Measurements from ENCODE around the gene CD81.

CD81 gene

GRCh38 chr11:2374456-2375201 is 2.5 kb upstream of the CD81 start:
- DNase-seq (ENCODE audit: insufficient read length, low spot score) (no peak), FAIRE-seq (no peak)

- DNase-seq (ENCODE audit: insufficient read length, low spot score): no peak
Measured at GRCh38 chr11:2375341-2375853, 1.7 kb upstream of the CD81 start.

GRCh38 chr11:2375964-2376551 is 1.1 kb upstream of the CD81 start:
- DNase-seq (ENCODE audit: insufficient read length, low spot score) (no peak), FAIRE-seq (no peak)

More at GRCh38 chr11:2375341-2375853, 1.7 kb upstream of the CD81 start:
- FAIRE-seq: no peak

GRCh38 chr11:2377511-2378443 is 667 bp downstream of the CD81 start:
- peak; percentile 18 for FAIRE-seq
- DNase-seq (ENCODE audit: insufficient read length, low spot score): no peak

GRCh38 chr11:2378527-2379210 is 1.6 kb downstream of the CD81 start:
- FAIRE-seq (peak; percentile 80), DNase-seq (ENCODE audit: insufficient read length, low spot score) (no peak)

- no peak for FAIRE-seq
Measured at GRCh38 chr11:2379466-2380174, 2.5 kb downstream of the CD81 start.

GRCh38 chr11:2380396-2380795 is 3.3 kb downstream of the CD81 start:
- DNase-seq (ENCODE audit: insufficient read length, low spot score) (no peak), FAIRE-seq (no peak)

More at GRCh38 chr11:2379466-2380174, 2.5 kb downstream of the CD81 start:
- DNase-seq (ENCODE audit: insufficient read length, low spot score): no peak

- peak; percentile 78 for FAIRE-seq
- no peak for DNase-seq (ENCODE audit: insufficient read length, low spot score)
Measured at GRCh38 chr11:2380807-2381350, 3.8 kb downstream of the CD81 start.

GRCh38 chr11:2381494-2382128 is 4.5 kb downstream of the CD81 start:
- FAIRE-seq: no peak
- DNase-seq (ENCODE audit: insufficient read length, low spot score): no peak

GRCh38 chr11:2382129-2382517 is 5.0 kb downstream of the CD81 start:
- FAIRE-seq (no peak), DNase-seq (ENCODE audit: insufficient read length, low spot score) (no peak)

- DNase-seq (ENCODE audit: insufficient read length, low spot score) (no peak), FAIRE-seq (no peak)
Measured at GRCh38 chr11:2382936-2383851, 6.1 kb downstream of the CD81 start.

GRCh38 chr11:2383852-2384804 is 7.0 kb downstream of the CD81 start:
- DNase-seq (ENCODE audit: insufficient read length, low spot score) (no peak), FAIRE-seq (no peak)

- peak; percentile 92 for FAIRE-seq
Measured at GRCh38 chr11:2385156-2386151, 8.3 kb downstream of the CD81 start.

GRCh38 chr11:2386591-2386990 is 9.5 kb downstream of the CD81 start:
- DNase-seq (ENCODE audit: insufficient read length, low spot score) (no peak), FAIRE-seq (no peak)

More at GRCh38 chr11:2385156-2386151, 8.3 kb downstream of the CD81 start:
- no peak for DNase-seq (ENCODE audit: insufficient read length, low spot score)

- FAIRE-seq (peak; percentile 92), DNase-seq (ENCODE audit: insufficient read length, low spot score) (no peak)
Measured at GRCh38 chr11:2387266-2387987, 10.3 kb downstream of the CD81 start.
